Naive thymus-derived CD4-positive, alpha-beta T cell (primary cell): ENCODE data around the gene RRP1B. TPM values are rescaled to one million over a fixed set of nuclear protein-coding genes. Genes with fewer than 3 reads are reported as not detected.
"Not testable (repeated sequence)": the region's sequence is repeated elsewhere in the genome, so short reads cannot be mapped to it uniquely, and the experiment has no call there.

Experiments
- ATAC-seq: fragments of 150-1000 bp; cut with Tn5 transposase; 2 replicates; pipeline ENCODE4 v1.10.0; 2021; ENCODE audit warnings: mild to moderate bottlenecking, moderate library complexity
- CTCF ChIA-PET: fragments of 350-600 bp; sonication (Branson Sonifier 250); formaldehyde crosslinking; loops from one replicate; lab custom pipeline; 2021; ENCODE audit warnings: antibody characterized with exemption; lab: Charles Lee
- POLR2A ChIA-PET: fragments of 350-600 bp; sonication (Branson Sonifier 250); formaldehyde crosslinking; loops from one replicate; lab custom pipeline; 2021; ENCODE audit warnings: antibody characterized with exemption, inconsistent platforms; lab: Charles Lee
- DNase-seq, 9 donors: peaks; one replicate each; pipeline versions ENCODE4 v3.0.0 to v3.0.0-alpha.2; 2020 to 2022; ENCODE audit warnings: mixed read lengths in 1 of 9
- H3K27ac ChIP-seq: one replicate; pipeline ENCODE4 v1.7.0; 2013; ENCODE audit warnings: mild to moderate bottlenecking, low read depth, low read length, moderate library complexity
- H3K27me3 ChIP-seq, 2 donors: one replicate each; pipeline ENCODE4 v1.7.0; 2013; ENCODE audit warnings: low read length in 2 of 2, mild to moderate bottlenecking in 2 of 2, moderate library complexity in 2 of 2; ENCODE audit not compliant: control insufficient read depth in 2 of 2, insufficient read depth in 2 of 2
- H3K36me3 ChIP-seq, 3 experiments: 1 replicate in 2 of 3; 2 replicates in 1 of 3; pipeline ENCODE4 v1.7.0; 2013; ENCODE audit warnings: low read length in 3 of 3, mild to moderate bottlenecking in 3 of 3, moderate library complexity in 1 of 3; ENCODE audit not compliant: insufficient read depth in 3 of 3, control insufficient read depth in 2 of 3
- H3K4me1 ChIP-seq, 2 donors: one replicate each; pipeline ENCODE4 v1.7.0; 2013; ENCODE audit warnings: low read length in 2 of 2, mild to moderate bottlenecking in 2 of 2, moderate library complexity in 1 of 2; ENCODE audit not compliant: control insufficient read depth in 2 of 2, insufficient read depth in 2 of 2
- H3K4me3 ChIP-seq: 2 replicates; pipeline ENCODE4 v1.7.0; 2013; ENCODE audit warnings: mild to moderate bottlenecking, low read length
- H3K9me3 ChIP-seq, 3 experiments: 1 replicate in 2 of 3; 2 replicates in 1 of 3; pipeline ENCODE4 v1.7.0; 2013; ENCODE audit warnings: low read length in 3 of 3; ENCODE audit not compliant: control insufficient read depth in 2 of 3
- H3K27ac Mint-ChIP-seq, 9 donors: one replicate each; pipeline ENCODE4 v1.8.0; 2020 to 2022; ENCODE audit warnings: mixed read lengths in 9 of 9, mild to moderate bottlenecking in 8 of 9, moderate library complexity in 5 of 9, inconsistent platforms in 2 of 9
- H3K27me3 Mint-ChIP-seq, 5 donors: one replicate each; pipeline ENCODE4 v1.8.0; 2021 to 2022; ENCODE audit warnings: mixed read lengths in 5 of 5, mild to moderate bottlenecking in 1 of 5
- H3K36me3 Mint-ChIP-seq, 5 donors: one replicate each; pipeline ENCODE4 v1.8.0; 2020 to 2022; ENCODE audit warnings: mixed read lengths in 5 of 5, mild to moderate bottlenecking in 3 of 5, inconsistent platforms in 1 of 5
- H3K4me1 Mint-ChIP-seq, 7 donors: one replicate each; pipeline ENCODE4 v1.8.0; 2020 to 2022; ENCODE audit warnings: mixed read lengths in 7 of 7, mild to moderate bottlenecking in 3 of 7, inconsistent platforms in 1 of 7
- H3K4me3 Mint-ChIP-seq, 10 donors: one replicate each; pipeline ENCODE4 v1.8.0; 2020 to 2022; ENCODE audit warnings: mild to moderate bottlenecking in 10 of 10, mixed read lengths in 10 of 10, moderate library complexity in 6 of 10, inconsistent platforms in 2 of 10
- H3K9me3 Mint-ChIP-seq, 11 donors: one replicate each; pipeline ENCODE4 v1.8.0; 2020 to 2022; ENCODE audit warnings: mixed read lengths in 11 of 11, mild to moderate bottlenecking in 4 of 11, inconsistent platforms in 1 of 11, moderate library complexity in 1 of 11
- intact Hi-C, 2 donors: fragments of 100-400 bp; cut with micrococcal nuclease; formaldehyde crosslinking; loops; one replicate each; pipeline ENCODE4 v1.15.1; 2023
- polyA plus RNA-seq, 2 donors: library from polyadenylated mRNA; unstranded; fragments of 300-500 nt; fragmentation: Illumina TruSeq; gene quantifications; one replicate each; pipeline ENCODE4 v1.2.3, GENCODE V29; 2021
- total RNA-seq, 6 experiments: library from RNA in 5 of 6; stranded (reverse) in 5 of 6; gene quantifications; 1 replicate in 5 of 6; 2 replicates in 1 of 6; pipeline ENCODE4 v1.2.3 and lab custom pipeline; 2021 to 2026

Gene RRP1B
- total and polyA plus RNA-seq, 7 experiments from 2014 or later: 23.9 to 49.3 (median 39.6) TPM

DNA sequence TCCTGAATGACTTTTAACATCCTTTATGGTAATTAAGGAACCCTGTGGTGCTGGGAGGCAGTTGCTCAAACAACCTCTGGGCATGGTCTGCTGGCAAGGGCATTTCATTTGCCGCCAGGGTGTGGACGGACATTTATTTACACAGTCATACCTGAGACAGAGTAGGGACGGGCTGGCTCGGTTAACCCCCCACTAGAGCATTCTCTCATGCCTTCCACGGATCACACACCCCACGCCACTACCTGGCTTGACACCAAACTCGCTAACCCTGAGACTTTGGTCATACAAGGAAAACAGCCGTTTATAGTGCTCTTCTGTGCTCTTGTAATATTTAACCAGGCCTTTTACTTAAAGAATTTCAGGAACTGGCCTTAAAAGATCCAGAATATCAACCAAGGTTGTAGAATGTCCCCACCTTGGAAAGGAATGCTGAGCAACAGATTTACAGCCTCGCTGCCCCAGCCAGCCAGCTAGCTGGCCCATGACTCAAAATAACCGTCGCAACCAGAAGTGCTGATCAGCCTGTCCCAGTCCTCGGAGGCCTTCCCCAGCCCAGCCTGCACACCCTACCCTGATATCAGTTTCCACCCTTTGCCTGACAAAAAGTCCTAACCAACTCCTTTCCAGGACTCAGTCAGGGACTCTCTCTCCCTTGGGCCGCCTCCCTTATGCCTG lies 53.0 kb downstream of the RRP1B start:
- H3K4me1 ChIP-seq: no peaks in the 10 kb centered on the region
- DNase-seq (no peak), ATAC-seq (no peak)
- Mint-ChIP-seq H3K4me1 (peaks cover 0 to 3% (median 0%) of the 10 kb centered on the region in 7 donors), H3K27ac (no peak overlapping the region), H3K4me3 (no peak overlapping the region), H3K27me3 (peaks cover 0 to 42% (median 0%) of the 10 kb centered on the region in 5 donors), H3K36me3 (no peaks in the 10 kb centered on the region), H3K9me3 (no peaks in the 10 kb centered on the region)
- H3K36me3 ChIP-seq: no peaks in the 10 kb centered on the region
- H3K4me3 ChIP-seq: no peak overlapping the region
- ChIA-PET CTCF (no interaction called here), POLR2A (no interaction called here)
- H3K9me3 ChIP-seq: no peaks in the 10 kb centered on the region
- no peaks in the 10 kb centered on the region for H3K27me3 ChIP-seq
- no peak overlapping the region for H3K27ac ChIP-seq
- intact Hi-C loops: loop anchor here in 1 of 2 donors (10.0 kb wide), 1 partner anchor 48 kb away; no protein-coding TSS in a partner anchor

DNA sequence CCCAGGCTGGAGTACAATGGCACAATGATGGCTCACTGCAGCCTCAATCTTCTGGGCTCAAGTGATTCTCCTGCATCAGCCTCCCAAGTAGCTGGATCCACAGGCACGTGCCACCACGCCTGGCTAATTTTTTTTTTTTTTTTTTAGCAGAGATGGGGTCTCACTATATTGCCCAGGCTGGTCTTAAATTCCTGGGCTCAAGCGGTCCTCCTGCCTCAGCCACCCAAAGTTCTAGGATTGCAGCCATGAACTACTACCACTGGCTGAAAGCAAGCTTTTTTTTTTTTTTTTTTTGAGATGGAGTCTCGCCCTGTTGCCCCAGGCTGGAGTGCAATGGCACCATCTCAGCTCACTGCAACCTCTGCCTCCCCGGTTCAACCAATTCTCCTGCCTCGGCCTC lies 53.8 kb downstream of the RRP1B start:
- DNase-seq, ATAC-seq, H3K4me3 Mint-ChIP-seq, H3K9me3 ChIP-seq, H3K4me1 ChIP-seq, H3K27ac ChIP-seq, H3K36me3 Mint-ChIP-seq, H3K4me3 ChIP-seq, CTCF ChIA-PET, POLR2A ChIA-PET, H3K27me3 ChIP-seq, H3K9me3 Mint-ChIP-seq, H3K4me1 Mint-ChIP-seq, H3K36me3 ChIP-seq: not testable (repeated sequence)
- Mint-ChIP-seq H3K27me3 (peaks cover 0 to 46% (median 0%) of the 10 kb centered on the region in 5 donors), H3K27ac (peak overlapping the region in 1 of 9 donors; percentile 49)
- intact Hi-C loops: loop anchor here in 1 of 2 donors (10.0 kb wide), 1 partner anchor 48 kb away; no protein-coding TSS in a partner anchor

DNA sequence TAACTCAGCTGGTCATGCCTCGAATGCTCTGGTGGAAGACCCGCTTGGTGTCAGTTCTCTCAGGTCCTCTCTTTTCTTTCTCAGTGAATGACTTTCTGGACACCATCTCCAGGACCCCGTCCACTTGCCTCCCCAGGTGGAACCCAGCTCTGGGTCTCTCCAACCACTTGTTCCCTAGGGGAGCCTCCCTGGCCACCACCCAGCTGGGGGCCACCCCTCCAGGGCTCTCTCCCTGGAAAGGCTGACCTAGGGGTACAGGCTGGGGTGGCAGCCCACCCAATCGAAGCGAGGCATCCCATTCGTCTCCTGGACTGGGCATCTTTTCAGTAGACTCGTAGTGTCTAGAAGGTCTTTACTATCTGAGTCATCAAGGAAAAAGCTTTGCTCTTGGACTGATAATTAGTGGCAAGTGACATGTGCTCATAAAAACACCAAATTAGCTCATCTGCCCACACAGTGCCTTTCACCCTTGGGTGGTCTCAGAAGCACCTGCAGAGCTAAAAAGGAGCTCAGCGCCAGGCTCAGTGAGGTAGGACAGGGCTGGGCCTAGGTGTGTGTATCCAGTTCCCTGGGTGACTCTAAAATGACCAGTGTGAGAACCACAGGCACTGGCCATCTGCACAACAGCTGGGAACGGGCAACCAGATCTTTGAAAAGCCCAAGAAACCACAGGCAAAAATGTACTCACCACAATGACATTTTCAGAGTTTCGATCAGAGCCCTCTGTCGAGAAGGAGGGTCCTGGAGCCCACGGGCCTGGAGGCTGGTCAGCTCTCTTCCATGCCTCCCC lies 57.2 kb downstream of the RRP1B start:
- H3K4me1 Mint-ChIP-seq: peaks cover 11 to 20% (median 18%) of the 10 kb centered on the region in 7 donors
- intact Hi-C loops: loop anchor here (5.0 to 10.0 kb wide), 2 partner anchors 52 to 824 kb away; partner anchors contain the start of gene NDUFV3 (in 1 of the 2)
- H3K36me3 Mint-ChIP-seq: no peaks in the 10 kb centered on the region
- H3K27me3 Mint-ChIP-seq: peaks cover 0 to 32% (median 0%) of the 10 kb centered on the region in 5 donors
- peak overlapping the region in 2 of 9 donors; percentile 14 to 19 for H3K27ac Mint-ChIP-seq
- H3K27me3 ChIP-seq: no peaks in the 10 kb centered on the region
- CTCF ChIA-PET: no interaction called here
- ATAC-seq: no peak
- H3K9me3 Mint-ChIP-seq: no peaks in the 10 kb centered on the region
- POLR2A ChIA-PET: interaction anchor here (0.5 kb wide), 1 partner anchor 126 kb away, joined by 4 read pairs; no protein-coding TSS in a partner anchor
- no peaks in the 10 kb centered on the region for H3K9me3 ChIP-seq
- no peak overlapping the region for H3K27ac ChIP-seq
- H3K4me1 ChIP-seq: peaks cover 12 to 17% of the 10 kb centered on the region in 2 donors
- no peaks in the 10 kb centered on the region for H3K36me3 ChIP-seq
- no peak overlapping the region for H3K4me3 ChIP-seq
- no peak for DNase-seq
- H3K4me3 Mint-ChIP-seq: peak overlapping the region in 3 of 10 donors; percentile 26 to 91 (median 78)

DNA sequence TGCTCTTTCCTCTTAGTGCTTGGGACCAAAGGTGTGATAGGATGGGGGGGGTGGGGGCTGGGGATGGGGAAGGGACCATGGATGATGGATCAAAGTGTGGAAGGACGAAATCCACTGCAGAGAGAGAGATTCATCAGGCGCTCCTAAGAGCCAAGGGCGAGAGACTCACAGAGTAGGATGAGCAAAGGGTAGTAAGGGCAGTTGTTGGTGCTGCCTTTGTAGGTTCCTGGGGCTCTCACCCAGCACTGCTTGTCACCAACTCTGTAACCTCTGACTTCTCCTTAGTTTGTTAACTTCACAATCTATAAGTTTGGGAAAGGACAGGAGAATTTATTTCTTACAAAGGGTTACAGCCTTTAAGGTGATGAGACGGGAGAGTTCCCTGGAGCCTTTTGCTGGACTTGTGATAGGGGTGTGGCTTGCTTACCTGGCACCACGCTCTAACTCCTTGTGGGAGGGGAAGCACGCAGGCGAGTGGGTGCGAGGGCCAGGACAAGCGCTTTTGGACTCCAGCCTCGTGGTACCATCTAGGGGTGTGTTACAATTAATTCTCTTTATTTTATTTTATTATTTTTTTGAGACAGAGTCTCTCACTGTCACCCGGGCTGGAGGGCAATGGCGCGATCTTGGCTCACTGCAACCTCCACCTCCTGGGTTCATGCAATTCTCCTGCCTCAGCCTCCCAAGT lies 58.0 kb downstream of the RRP1B start:
- DNase-seq: no peak
- peaks cover 0 to 27% (median 0%) of the 10 kb centered on the region in 5 donors for H3K27me3 Mint-ChIP-seq
- no peaks in the 10 kb centered on the region for H3K9me3 ChIP-seq
- H3K27ac ChIP-seq: no peak overlapping the region
- ChIA-PET POLR2A (no interaction called here), CTCF (no interaction called here)
- H3K27me3 ChIP-seq: no peaks in the 10 kb centered on the region
- peak overlapping the region; percentile 45 to 93 (median 78) for H3K4me3 Mint-ChIP-seq
- no peak for ATAC-seq
- H3K36me3 ChIP-seq: no peaks in the 10 kb centered on the region
- H3K36me3 Mint-ChIP-seq: no peaks in the 10 kb centered on the region
- H3K4me1 ChIP-seq: peaks cover 12 to 19% of the 10 kb centered on the region in 2 donors
- no peak overlapping the region for H3K4me3 ChIP-seq
- H3K9me3 Mint-ChIP-seq: no peaks in the 10 kb centered on the region
- H3K27ac Mint-ChIP-seq: peak overlapping the region in 7 of 9 donors; percentile 12 to 77 (median 56)
- intact Hi-C loops: loop anchor here (5.0 to 10.0 kb wide), 2 partner anchors 53 to 825 kb away; partner anchors contain the start of gene NDUFV3 (in 1 of the 2)
- H3K4me1 Mint-ChIP-seq: peaks cover 12 to 27% (median 24%) of the 10 kb centered on the region in 7 donors

DNA sequence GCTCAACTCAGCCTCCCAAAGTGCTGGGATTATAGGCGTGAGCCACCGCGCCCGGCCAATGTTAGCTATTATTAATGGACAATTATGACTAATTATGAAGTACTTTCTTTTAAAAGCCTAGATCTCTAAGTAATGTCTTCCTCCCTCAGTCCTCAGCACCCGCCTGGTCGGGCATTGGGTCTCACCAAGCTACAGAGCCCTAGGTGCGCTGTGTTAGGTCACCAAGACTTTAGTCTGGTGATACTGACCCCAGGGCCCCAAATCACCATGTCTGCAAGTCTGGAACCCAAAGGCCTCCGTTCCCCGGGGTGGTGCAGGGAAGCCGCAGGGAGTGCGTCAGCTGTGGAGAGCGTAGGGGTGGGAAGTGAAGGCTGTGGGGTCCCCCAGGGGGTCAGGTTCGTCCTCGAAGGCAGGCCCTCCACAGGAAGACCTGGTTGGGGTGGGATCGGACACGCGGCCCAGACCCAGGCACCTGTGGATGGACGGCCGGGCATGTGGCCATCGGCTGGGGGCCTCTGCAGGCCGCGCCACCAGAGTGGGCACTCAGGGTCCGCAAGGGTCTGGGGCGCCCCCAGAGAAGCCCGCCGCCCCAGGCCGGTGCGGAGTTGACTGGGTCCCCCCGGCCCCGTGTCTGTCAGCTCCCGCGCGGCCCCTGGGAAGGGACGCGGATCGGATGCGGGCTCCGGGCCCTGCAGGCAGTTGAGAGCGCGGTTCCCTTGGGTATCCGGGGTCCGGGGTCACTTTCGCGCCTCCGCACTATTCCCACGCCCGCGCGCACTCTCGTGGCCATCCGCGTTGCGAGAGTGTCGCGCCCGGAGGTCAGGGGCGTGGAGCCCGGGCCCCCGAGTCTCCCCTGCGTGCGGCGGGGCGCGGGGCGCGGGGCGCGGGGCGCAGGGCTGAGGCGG lies 58.9 kb downstream of the RRP1B start:
- ChIA-PET POLR2A (no interaction called here), CTCF (no interaction called here)
- Mint-ChIP-seq H3K4me3 (peak overlapping the region; percentile 77 to 93 (median 84)), H3K9me3 (no peaks in the 10 kb centered on the region), H3K27me3 (peaks cover 0 to 22% (median 0%) of the 10 kb centered on the region in 5 donors), H3K27ac (peak overlapping the region; percentile 38 to 86 (median 72)), H3K36me3 (no peaks in the 10 kb centered on the region), H3K4me1 (peaks cover 20 to 31% (median 26%) of the 10 kb centered on the region in 7 donors)
- Histone ChIP-seq H3K27me3 (no peaks in the 10 kb centered on the region), H3K9me3 (no peaks in the 10 kb centered on the region), H3K36me3 (no peaks in the 10 kb centered on the region), H3K4me3 (peak overlapping the region; percentile 90), H3K27ac (peak overlapping the region; percentile 86), H3K4me1 (peaks cover 12 to 19% of the 10 kb centered on the region in 2 donors)
- ATAC-seq: no peak
- peak in 1 of 9 donors; percentile 37 for DNase-seq
- intact Hi-C loops: loop anchor here (5.0 to 10.0 kb wide), 2 partner anchors 53 to 826 kb away; partner anchors contain the start of gene NDUFV3 (in 1 of the 2)
